Measurements from ENCODE around the gene TDO2.
"Not testable (repeated sequence)": the region's sequence is repeated elsewhere in the genome, so short reads cannot be mapped to it uniquely, and the experiment has no call there.

Gene TDO2

DNA sequence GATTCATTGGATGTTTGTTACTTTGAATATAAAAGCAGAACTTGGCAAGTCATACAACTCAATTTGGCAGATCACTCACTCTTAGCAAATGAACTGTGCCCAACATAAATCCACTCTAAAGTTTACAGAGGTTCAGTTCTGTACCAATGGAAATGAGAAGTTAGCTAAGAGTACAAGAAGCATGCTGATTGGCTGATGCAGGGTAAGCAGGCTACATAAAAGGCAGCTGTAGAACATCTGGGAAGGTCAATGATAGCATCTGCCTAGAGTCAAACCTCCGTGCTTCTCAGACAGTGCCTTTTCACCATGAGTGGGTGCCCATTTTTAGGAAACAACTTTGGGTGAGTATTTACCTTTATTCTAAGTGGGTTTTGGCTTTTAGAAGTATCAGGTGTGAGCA, at the start of gene TDO2:
Gene TDO2 (plus strand): TSS at position 244 of the 400 bp plus-strand sequence. CDS start 63 bp downstream, at position 307.
- no peak for DNase-seq

DNA sequence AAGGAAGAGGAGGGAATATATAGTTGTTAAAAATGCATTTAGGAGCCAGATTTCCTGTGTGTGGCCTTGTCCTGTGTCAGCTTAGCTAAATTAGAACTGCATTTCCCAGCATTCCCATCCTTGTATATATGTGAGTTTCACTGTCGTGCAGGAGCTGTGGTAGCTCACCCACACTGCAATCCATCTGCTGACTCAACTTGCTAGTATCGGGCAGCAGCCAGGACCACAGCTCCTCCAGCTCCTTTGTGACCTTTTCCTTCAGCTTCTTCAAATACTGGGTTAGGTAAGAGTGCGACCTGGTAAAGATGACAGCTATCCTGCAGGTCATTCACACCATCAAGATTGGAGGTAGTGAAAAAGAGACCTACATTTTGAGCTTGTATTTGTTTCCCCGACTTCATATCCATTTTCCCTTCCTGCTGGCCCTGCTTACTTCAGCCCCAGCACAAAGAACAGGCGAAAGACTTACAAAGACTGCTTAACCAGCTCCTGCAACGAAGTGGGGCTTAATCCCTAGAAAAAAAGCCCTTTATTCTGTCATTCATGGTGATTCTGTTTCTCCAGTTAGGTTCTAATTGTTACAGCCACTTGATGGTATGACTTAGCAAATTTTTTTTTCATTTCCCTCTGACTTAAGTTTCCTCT, 48.8 kb upstream of the TDO2 start:
- DNase-seq: no peak

GRCh38 chr4:155855897-155856296, 47.6 kb upstream of the TDO2 start:
- DNase-seq: no peak

DNA sequence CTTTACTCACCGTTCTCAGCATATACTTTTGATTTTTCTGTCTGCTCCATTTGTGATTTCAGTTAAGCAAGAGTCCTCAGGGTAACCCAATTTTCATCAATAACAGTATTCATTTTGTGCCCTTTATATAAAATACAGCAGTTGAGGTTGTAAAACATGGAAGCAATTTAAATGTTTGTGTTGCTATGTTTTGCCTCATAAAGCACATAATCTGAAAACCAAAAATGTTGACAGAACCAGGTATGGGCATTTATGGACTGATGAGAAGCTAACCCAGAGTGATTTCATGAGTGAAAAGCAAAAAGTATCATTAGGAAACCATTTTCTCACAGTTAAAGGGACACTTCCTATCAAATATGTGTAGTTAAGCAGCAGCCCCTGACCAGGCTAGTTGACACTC, 37.3 kb upstream of the TDO2 start, which contains the start of gene ASIC5:
Gene ASIC5 (minus strand): TSS at position 101 of the 400 bp plus-strand sequence. CDS start 51 bp downstream, at position 50.
- DNase-seq: no peak

DNA sequence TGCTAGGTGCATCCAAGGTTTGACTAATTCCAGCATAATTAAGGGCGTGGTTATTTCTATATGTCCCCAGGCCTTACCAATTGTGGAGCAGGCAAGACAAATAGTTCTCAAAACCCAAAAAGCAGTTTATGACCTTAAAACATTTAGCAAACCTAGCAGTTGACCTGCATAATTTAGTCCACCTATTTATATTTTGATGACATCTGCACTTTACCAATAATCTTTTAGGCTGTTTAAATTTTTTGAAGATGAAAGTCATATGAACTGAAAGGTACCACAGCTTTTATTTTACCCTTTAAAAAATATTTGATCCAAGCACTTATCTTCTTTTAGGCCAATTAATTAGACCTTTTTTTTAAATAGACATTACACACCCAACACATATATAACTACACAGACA, 27.6 kb upstream of the TDO2 start:
- no peak for DNase-seq

- DNase-seq: no peak
These were observed 25.5 kb upstream of the TDO2 start for GRCh38 chr4:155877971-155878370.

DNA sequence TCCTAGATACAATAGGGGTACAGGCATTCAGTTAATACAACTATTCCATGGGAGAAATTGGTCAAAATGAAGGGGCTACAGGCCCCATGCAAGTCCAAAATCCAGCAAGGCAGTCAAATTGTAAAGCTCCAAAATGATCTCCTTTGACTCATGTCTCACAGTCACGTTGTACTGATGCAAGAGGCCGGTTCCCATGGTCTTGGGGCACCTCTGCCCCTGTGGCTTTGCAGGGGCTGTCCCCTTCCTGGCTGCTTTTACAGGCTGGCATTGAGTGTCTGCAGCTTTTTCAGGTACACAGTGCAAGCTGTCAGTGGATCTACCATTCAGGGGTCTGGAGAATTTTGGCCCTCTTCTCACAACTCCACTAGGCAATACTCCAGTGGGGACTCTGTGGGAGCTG, 24.9 kb upstream of the TDO2 start:
- no peak for DNase-seq

- no peak for DNase-seq
These were observed 23.7 kb upstream of the TDO2 start for GRCh38 chr4:155879767-155880166.

- DNase-seq: no peak
These were observed 21.9 kb upstream of the TDO2 start for GRCh38 chr4:155881555-155881954.

GRCh38 chr4:155883895-155884294, 19.6 kb upstream of the TDO2 start:
- no peak for DNase-seq

GRCh38 chr4:155885666-155886065, 17.8 kb upstream of the TDO2 start:
- no peak for DNase-seq

DNA sequence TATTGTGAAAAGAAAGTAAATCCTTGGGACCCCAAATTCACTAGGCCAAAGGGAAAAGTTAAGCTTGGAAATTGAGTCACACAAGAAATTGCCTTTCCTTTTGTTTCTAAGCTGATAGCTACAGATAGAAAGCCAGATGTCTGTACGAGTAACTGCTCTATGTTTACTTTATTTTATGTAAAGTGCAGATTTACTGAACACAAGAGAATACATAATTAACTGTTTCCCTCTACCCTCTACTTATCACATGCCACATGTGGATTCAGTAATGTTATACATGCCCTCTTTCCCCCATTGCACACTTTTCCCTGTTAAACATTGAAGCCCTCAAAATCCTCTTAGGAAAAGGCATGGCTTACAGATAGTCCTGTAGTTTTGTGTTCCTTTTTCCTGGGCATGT, 16.5 kb upstream of the TDO2 start:
- DNase-seq: no peak

DNA sequence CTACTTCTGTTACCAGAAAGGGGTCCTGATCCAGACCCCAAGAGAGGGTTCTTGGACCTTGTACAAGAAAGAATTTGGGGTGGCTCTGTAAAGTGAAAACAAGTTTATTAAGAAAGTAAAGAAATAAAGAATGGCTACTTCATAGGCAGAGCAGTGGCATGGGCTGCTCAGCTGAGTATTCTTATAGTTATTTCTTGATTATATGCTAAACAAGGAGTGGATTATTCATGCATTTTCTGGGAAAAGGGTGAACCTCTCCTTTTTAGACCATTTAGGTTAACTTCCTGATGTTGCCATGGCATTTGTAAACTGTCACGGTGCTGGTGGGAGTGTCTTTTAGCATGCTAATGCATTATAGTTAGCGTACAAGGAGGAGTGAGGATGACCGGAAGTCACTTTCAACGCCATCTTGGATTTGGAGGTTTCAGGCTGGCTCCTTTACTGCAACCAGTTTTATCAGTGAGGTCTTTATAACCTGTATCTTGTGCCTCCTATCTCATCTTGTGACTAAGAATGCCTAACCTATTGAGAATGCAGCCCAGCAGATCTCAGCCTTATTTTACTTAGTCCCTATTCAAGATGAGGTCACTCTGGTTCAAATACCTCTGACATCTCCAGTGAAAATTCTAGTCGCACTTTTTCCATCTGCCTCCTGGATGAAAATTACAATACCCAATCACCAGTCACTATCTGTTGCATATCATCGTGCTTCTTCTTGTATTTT, 15.5 kb upstream of the TDO2 start:
- DNase-seq: no peak

DNA sequence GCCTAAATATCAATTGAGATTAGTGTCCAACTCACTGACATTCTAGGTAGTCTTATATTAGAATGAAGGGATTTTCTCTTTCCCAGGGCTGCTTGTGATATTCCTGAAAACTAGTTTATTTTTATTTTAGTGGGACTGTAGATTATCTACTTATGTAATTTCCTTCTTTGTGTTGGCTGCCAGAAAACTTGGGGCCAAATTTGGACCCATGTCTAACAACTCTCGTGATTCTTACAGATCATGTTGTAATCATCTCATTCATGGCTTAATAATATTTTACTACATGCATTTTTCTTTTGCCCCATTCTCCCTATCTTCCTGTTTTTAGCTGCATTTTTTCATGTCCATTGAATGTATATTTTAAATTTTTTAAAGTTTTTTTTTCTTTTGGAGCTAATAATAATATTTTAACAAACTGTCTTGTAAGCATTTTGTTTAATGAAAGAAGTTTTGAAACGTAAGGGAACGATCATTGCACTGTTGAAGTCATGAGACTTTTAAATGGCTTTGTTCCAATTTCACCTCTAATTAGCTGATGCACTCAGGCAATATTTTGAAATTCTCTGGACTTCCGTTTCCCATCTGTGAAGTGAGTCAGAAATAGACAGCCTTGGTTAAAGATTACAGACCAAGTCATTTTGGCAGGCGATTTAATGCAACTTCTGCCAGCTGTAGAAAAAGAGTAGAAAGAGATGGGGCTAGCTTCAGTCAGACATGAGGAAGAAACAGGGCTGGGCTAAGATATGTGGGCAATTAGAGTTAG, 14.3 kb upstream of the TDO2 start:
- DNase-seq: no peak

GRCh38 chr4:155889946-155890345, 13.6 kb upstream of the TDO2 start:
- DNase-seq: no peak

DNA sequence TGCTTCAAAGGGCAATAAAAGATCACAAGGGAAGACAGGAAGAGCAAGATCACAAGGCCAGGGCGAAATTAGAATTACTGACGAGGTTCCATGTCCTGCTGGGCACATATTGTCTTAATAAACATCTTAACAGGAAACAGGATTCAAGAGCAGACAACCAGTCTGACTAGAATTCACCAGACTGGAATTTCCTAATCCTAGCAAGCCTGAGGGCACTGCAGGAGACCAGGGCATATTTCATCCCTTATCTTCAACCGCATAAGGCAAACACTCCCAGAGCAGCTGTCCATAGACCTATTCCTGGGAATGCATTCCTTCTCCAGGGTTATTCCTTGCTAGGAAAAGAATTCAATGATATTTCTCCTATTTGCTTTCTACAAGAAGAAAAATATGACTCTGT, 12.4 kb upstream of the TDO2 start:
- no peak for DNase-seq

GRCh38 chr4:155898371-155898770, 5.1 kb upstream of the TDO2 start:
- not testable (repeated sequence) for DNase-seq

GRCh38 chr4:155899891-155900290, 3.6 kb upstream of the TDO2 start:
- DNase-seq: no peak

- no peak for DNase-seq
These were observed 3.1 kb upstream of the TDO2 start for GRCh38 chr4:155900381-155900780.

- no peak for DNase-seq
These were observed 2.5 kb upstream of the TDO2 start for GRCh38 chr4:155901013-155901412.

- DNase-seq: no peak
These were observed 835 bp downstream of the TDO2 start for GRCh38 chr4:155904331-155904730.

GRCh38 chr4:155906554-155907247, 3.2 kb downstream of the TDO2 start:
- DNase-seq: no peak

- no peak for DNase-seq
These were observed 4.1 kb downstream of the TDO2 start for GRCh38 chr4:155907556-155907955.
